Measurements from ENCODE around the gene CCDC146. TPM values are rescaled to one million over a fixed set of nuclear protein-coding genes. Genes with fewer than 3 reads are reported as not detected.
A peak's percentile ranks its signal among the peaks of the same experiment; 100 is the strongest.

CCDC146 gene
- total RNA-seq, 6 donors from 2014 or later: 3.6 to 62.4 (median 18.7) TPM

GRCh38 chr7:77313876-77314480 lies 191.6 kb downstream of the CCDC146 start:
- no peak for ATAC-seq (ENCODE audit: low FRiP score in 2 of 2)
- Histone ChIP-seq H3K9me3 (no peaks in the 10 kb centered on the region), H3K27ac (no peak overlapping the region), H3K4me1 (peaks cover 0 to 10% (median 2%) of the 10 kb centered on the region in 4 donors), H3K27me3 (no peaks in the 10 kb centered on the region), H3K36me3 (peaks cover 5 to 46% (median 19%) of the 10 kb centered on the region in 4 donors), H3K4me3 (no peak overlapping the region)
- WGBS, 2 donors: 67 to 83% methylated on average over 5 of the region's 5 CpGs
- TF ChIP-seq POLR2AphosphoS5 (IDR thresholded peaks at IDR 0.05): no peak
- no peak for TF ChIP-seq POLR2A (IDR thresholded peaks at IDR 0.05)
- TF ChIP-seq EP300 (IDR thresholded peaks at IDR 0.05): no peak
- TF ChIP-seq CTCF (IDR thresholded peaks at IDR 0.05): no peak
- DNase-seq: no peak

- Histone ChIP-seq H3K4me1 (peaks cover 0 to 10% (median 2%) of the 10 kb centered on the region in 4 donors), H3K36me3 (peaks cover 5 to 49% (median 16%) of the 10 kb centered on the region in 4 donors), H3K9me3 (no peaks in the 10 kb centered on the region), H3K4me3 (no peak overlapping the region), H3K27me3 (no peaks in the 10 kb centered on the region), H3K27ac (no peak overlapping the region)
- no peak for TF ChIP-seq POLR2AphosphoS5 (IDR thresholded peaks at IDR 0.05)
- TF ChIP-seq CTCF (IDR thresholded peaks at IDR 0.05): no peak
- TF ChIP-seq POLR2A (IDR thresholded peaks at IDR 0.05): no peak
- no peak for TF ChIP-seq EP300 (IDR thresholded peaks at IDR 0.05)
- DNase-seq (no peak), ATAC-seq (ENCODE audit: low FRiP score in 2 of 2) (peak in 1 of 2 donors; percentile 80)
- 85 to 95% methylated on average over 3 of the region's 3 CpGs for WGBS, 2 donors
Measured at GRCh38 chr7:77315182-77315591, 192.8 kb downstream of the CCDC146 start.

- DNase-seq: no peak
- peaks cover 0 to 10% (median 2%) of the 10 kb centered on the region in 4 donors for H3K4me1 ChIP-seq
- H3K27ac ChIP-seq: no peak overlapping the region
- H3K27me3 ChIP-seq: no peaks in the 10 kb centered on the region
- H3K36me3 ChIP-seq: peaks cover 5 to 43% (median 12%) of the 10 kb centered on the region in 4 donors
- H3K9me3 ChIP-seq: no peaks in the 10 kb centered on the region
- peak in 1 of 2 donors; percentile 48 for ATAC-seq (ENCODE audit: low FRiP score in 2 of 2)
- H3K4me3 ChIP-seq: no peak overlapping the region
- WGBS, 2 donors: 68 to 76% methylated on average over 2 of the region's 2 CpGs
- TF ChIP-seq EP300 (IDR thresholded peaks at IDR 0.05) (no peak), CTCF (IDR thresholded peaks at IDR 0.05) (no peak), POLR2AphosphoS5 (IDR thresholded peaks at IDR 0.05) (no peak), POLR2A (IDR thresholded peaks at IDR 0.05) (no peak)
Measured at GRCh38 chr7:77316219-77316978, 194.0 kb downstream of the CCDC146 start.

GRCh38 chr7:77318019-77318418 lies 195.6 kb downstream of the CCDC146 start:
- Histone ChIP-seq H3K27me3 (no peaks in the 10 kb centered on the region), H3K27ac (no peak overlapping the region), H3K9me3 (no peaks in the 10 kb centered on the region), H3K4me3 (no peak overlapping the region), H3K4me1 (peaks cover 0 to under 1% (median 0%) of the 10 kb centered on the region in 4 donors), H3K36me3 (peaks cover 5 to 37% (median 10%) of the 10 kb centered on the region in 4 donors)
- no peak for TF ChIP-seq EP300 (IDR thresholded peaks at IDR 0.05)
- TF ChIP-seq POLR2A (IDR thresholded peaks at IDR 0.05): no peak
- TF ChIP-seq POLR2AphosphoS5 (IDR thresholded peaks at IDR 0.05): no peak
- no peak for TF ChIP-seq CTCF (IDR thresholded peaks at IDR 0.05)
- 92 to 100% methylated on average over 1 of the region's 1 CpG for WGBS, 2 donors
- DNase-seq (no peak), ATAC-seq (ENCODE audit: low FRiP score in 2 of 2) (no peak)

Measured in upper lobe of left lung (tissue), 6 donors.